Measurements from ENCODE around the gene KIAA1328.

Gene KIAA1328

GRCh38 chr18:37274309-37275236, 445.6 kb downstream of the KIAA1328 start:
- no peak for DNase-seq (ENCODE audit: low read depth in 1 of 2, low spot score in 1 of 2)

- no peak for DNase-seq (ENCODE audit: low read depth in 1 of 2, low spot score in 1 of 2)
Measured at GRCh38 chr18:37275237-37275741, 446.4 kb downstream of the KIAA1328 start.

GRCh38 chr18:37276111-37276890, 447.4 kb downstream of the KIAA1328 start:
- DNase-seq (ENCODE audit: low read depth in 1 of 2, low spot score in 1 of 2), result no peak

GRCh38 chr18:37277804-37278203, 448.9 kb downstream of the KIAA1328 start:
- DNase-seq (ENCODE audit: low read depth in 1 of 2, low spot score in 1 of 2), result no peak

All from activated T-helper 1 cell treated with anti-CD3 and anti-CD28 coated beads, Interleukin-2, amount 50 U/mL, for 16 hours (primary cell).